H9 (cell line): ENCODE measurements around the gene TEC. TPM values are rescaled to one million over a fixed set of nuclear protein-coding genes. Genes with fewer than 3 reads are reported as not detected.

Experiments used
- DNase-seq: peaks from one replicate; pipeline ENCODE4 v3.0.0-alpha.2; 2017
- H2AFZ ChIP-seq: one replicate; pipeline ENCODE4 v1.6.1; 2013; ENCODE audit warnings: mild to moderate bottlenecking, low read length, control low read depth, moderate library complexity
- H2AK5ac ChIP-seq: 2 replicates; pipeline ENCODE4 v1.6.1; 2013; ENCODE audit warnings: low read length, control low read depth, mixed read lengths; ENCODE audit not compliant: insufficient read length
- H2BK120ac ChIP-seq: one replicate; pipeline ENCODE4 v1.6.1; 2013; ENCODE audit warnings: low read depth, mild to moderate bottlenecking, low read length, control low read depth, inconsistent platforms; ENCODE audit not compliant: poor library complexity, severe bottlenecking
- H2BK12ac ChIP-seq: 2 replicates; pipeline ENCODE4 v1.6.1; 2013; ENCODE audit warnings: low read length, control low read depth, mixed read lengths, low read depth; ENCODE audit not compliant: insufficient read length
- H2BK15ac ChIP-seq: 2 replicates; pipeline ENCODE4 v1.6.1; 2013; ENCODE audit warnings: low read depth, low read length, control low read depth
- H2BK20ac ChIP-seq: one replicate; pipeline ENCODE4 v1.6.1; 2013; ENCODE audit warnings: low read depth, mild to moderate bottlenecking, low read length, control low read depth, inconsistent platforms; ENCODE audit not compliant: poor library complexity, severe bottlenecking
- H2BK5ac ChIP-seq: 2 replicates; pipeline ENCODE4 v1.6.1; 2013; ENCODE audit warnings: low read length, control low read depth, mixed read lengths; ENCODE audit not compliant: insufficient read length
- H3K14ac ChIP-seq: 2 replicates; pipeline ENCODE4 v1.6.1; 2013; ENCODE audit warnings: low read length, control low read depth; ENCODE audit not compliant: insufficient read depth
- H3K18ac ChIP-seq: 2 replicates; pipeline ENCODE4 v1.6.1; 2013; ENCODE audit warnings: low read depth, mild to moderate bottlenecking, mixed read lengths, low read length, control low read depth; ENCODE audit not compliant: insufficient read length
- H3K23ac ChIP-seq: 2 replicates; pipeline ENCODE4 v1.6.1; 2013; ENCODE audit warnings: low read length, control low read depth, mixed read lengths, low read depth; ENCODE audit not compliant: insufficient read length
- H3K23me2 ChIP-seq: 2 replicates; pipeline ENCODE4 v1.6.1; 2013; ENCODE audit warnings: low read depth, mild to moderate bottlenecking, mixed read lengths, low read length, control low read depth; ENCODE audit not compliant: insufficient read length, poor library complexity, severe bottlenecking
- H3K27ac ChIP-seq: 2 replicates; pipeline ENCODE4 v1.5.1; 2013; ENCODE audit warnings: low read length, control low read depth, mixed read lengths, low read depth; ENCODE audit not compliant: insufficient read length
- H3K27me3 ChIP-seq: 2 replicates; pipeline ENCODE4 v1.6.1; 2013; ENCODE audit warnings: low read length, control low read depth, inconsistent platforms; ENCODE audit not compliant: insufficient read depth
- H3K4ac ChIP-seq: 2 replicates; pipeline ENCODE4 v1.6.1; 2013; ENCODE audit warnings: low read depth, mild to moderate bottlenecking, control low read depth, inconsistent platforms, low read length, moderate library complexity
- H3K4me1 ChIP-seq: 2 replicates; pipeline ENCODE4 v1.6.1; 2013; ENCODE audit warnings: low read length, control low read depth, inconsistent platforms; ENCODE audit not compliant: insufficient read depth
- H3K4me2 ChIP-seq: 2 replicates; pipeline ENCODE4 v1.6.1; 2013; ENCODE audit warnings: low read length, control low read depth, mixed read lengths; ENCODE audit not compliant: insufficient read length, insufficient read depth
- H3K56ac ChIP-seq: 2 replicates; pipeline ENCODE4 v1.6.1; 2013; ENCODE audit warnings: low read depth, mild to moderate bottlenecking, mixed read lengths, low read length, control low read depth; ENCODE audit not compliant: insufficient read length
- H3K79me1 ChIP-seq: 2 replicates; pipeline ENCODE4 v1.6.1; 2013; ENCODE audit warnings: low read depth, mild to moderate bottlenecking, moderate library complexity, low read length, control low read depth, inconsistent platforms; ENCODE audit not compliant: insufficient read depth, poor library complexity, severe bottlenecking
- H3K79me2 ChIP-seq: 2 replicates; pipeline ENCODE4 v1.6.1; 2013; ENCODE audit warnings: low read length, control low read depth, inconsistent platforms; ENCODE audit not compliant: insufficient read depth
- H3K9ac ChIP-seq: 2 replicates; pipeline ENCODE4 v1.6.1; 2013; ENCODE audit warnings: low read length, control low read depth, mixed read lengths; ENCODE audit not compliant: insufficient read length; ENCODE audit errors: extremely low read depth
- H3K9me3 ChIP-seq: one replicate; pipeline ENCODE4 v1.6.1; 2013; ENCODE audit warnings: low read depth, low read length, inconsistent platforms; ENCODE audit not compliant: control insufficient read depth
- H3T11ph ChIP-seq: one replicate; pipeline ENCODE4 v1.6.1; 2013; ENCODE audit warnings: mild to moderate bottlenecking, low read length, control low read depth, inconsistent platforms
- H4K20me1 ChIP-seq: one replicate; pipeline ENCODE4 v1.6.1; 2013; ENCODE audit not compliant: control insufficient read depth, insufficient read length, insufficient read depth
- H4K5ac ChIP-seq: 2 replicates; pipeline ENCODE4 v1.6.1; 2013; ENCODE audit warnings: low read depth, mild to moderate bottlenecking, mixed read lengths, low read length, control low read depth; ENCODE audit not compliant: insufficient read length
- H4K8ac ChIP-seq: replicated peaks from 2 replicates; pipeline ENCODE4 v1.6.1; 2013; ENCODE audit warnings: low read length, control low read depth, mixed read lengths, low read depth; ENCODE audit not compliant: insufficient read length
- H4K91ac ChIP-seq: 2 replicates; pipeline ENCODE4 v1.6.1; 2013; ENCODE audit warnings: low read depth, mild to moderate bottlenecking, moderate library complexity, mixed read lengths, low read length, control low read depth; ENCODE audit not compliant: insufficient read length
- H3K27ac Mint-ChIP-seq, 3 experiments: 2 replicates in 2 of 3; 3 replicates in 1 of 3; pipeline ENCODE4 v1.8.0; 2020 to 2021; ENCODE audit warnings: mixed read lengths in 3 of 3, mild to moderate bottlenecking in 1 of 3, moderate library complexity in 1 of 3
- H3K27me3 Mint-ChIP-seq: 2 replicates; pipeline ENCODE4 v1.8.0; 2021; ENCODE audit warnings: low read depth, mild to moderate bottlenecking, moderate library complexity, mixed read lengths
- H3K36me3 Mint-ChIP-seq, 3 experiments: 2 replicates in 2 of 3; 3 replicates in 1 of 3; pipeline ENCODE4 v1.8.0; 2020 to 2021; ENCODE audit warnings: low read depth in 3 of 3, mixed read lengths in 3 of 3; ENCODE audit not compliant: insufficient read depth in 1 of 3
- H3K4me1 Mint-ChIP-seq, 2 experiments: 2 replicates each; pipeline ENCODE4 v1.8.0; 2020; ENCODE audit warnings: mixed read lengths in 2 of 2
- H3K4me3 Mint-ChIP-seq, 2 experiments: 2 replicates in 1 of 2; 3 replicates in 1 of 2; pipeline ENCODE4 v1.8.0; 2020 to 2021; ENCODE audit warnings: mild to moderate bottlenecking in 2 of 2, mixed read lengths in 2 of 2, moderate library complexity in 1 of 2
- H3K9me3 Mint-ChIP-seq, 2 experiments: 2 replicates in 1 of 2; 3 replicates in 1 of 2; pipeline ENCODE4 v1.8.0; 2020; ENCODE audit warnings: mild to moderate bottlenecking in 2 of 2, mixed read lengths in 2 of 2, moderate library complexity in 1 of 2
- WGBS: extraction: QIAGEN DNeasy Blood & Tissue Kit; methylation state at CpG from one replicate; pipeline ENCODE4 v1.1.7; 2013; ENCODE audit warnings: missing lambda C conversion rate, low lambda C conversion rate, mixed read lengths; ENCODE audit not compliant: insufficient read length; ENCODE audit errors: extremely low coverage; 5-methylcytosine and 5-hydroxymethylcytosine counted together
- total RNA-seq: library from RNA; stranded (reverse); gene quantifications from 2 replicates; pipeline ENCODE4 v1.2.1, GENCODE V29; 2021
- TF ChIP-seq, protein P1 (sequence below): fragments of 200-600 bp; sonication (generic); conservative IDR thresholded peaks from 3 replicates; pipeline ENCODE4 v1.8.0; 2021; ENCODE audit warnings: antibody characterized with exemption, mild to moderate bottlenecking

Gene TEC
- total RNA-seq, 1 experiment from 2014 or later = 1.8 TPM

- no peak overlapping the region for H3K9ac ChIP-seq
- no peak overlapping the region for H3K4ac ChIP-seq
- H4K91ac ChIP-seq = no peak overlapping the region
- no peak overlapping the region for H4K5ac ChIP-seq
- H3K79me2 ChIP-seq = no peaks in the 10 kb centered on the region
- Mint-ChIP-seq H3K9me3 (peaks cover 11 to 14% of the 10 kb centered on the region in 2 experiments), H3K36me3 (peaks cover 2 to 12% (median 6%) of the 10 kb centered on the region in 3 experiments; a peak in 6 of 7 replicates), H3K27ac (no peak overlapping the region; a peak in 1 of 7 replicates), H3K4me1 (peaks cover 12 to 17% of the 10 kb centered on the region in 2 experiments; a peak in 3 of 4 replicates), H3K4me3 (peak overlapping the region; percentile 87 to 95), H3K27me3 (peaks cover 6% of the 10 kb centered on the region; the same call in 1 of the 2 replicates)
- no peak overlapping the region for H3K56ac ChIP-seq
- no peak overlapping the region for H2BK20ac ChIP-seq
- no peak overlapping the region for H2BK120ac ChIP-seq
- peak overlapping the region; percentile 36 for H3K4me2 ChIP-seq
- no peak overlapping the region for H3K14ac ChIP-seq
- H4K8ac ChIP-seq = no peak overlapping the region
- H2AK5ac ChIP-seq = no peak overlapping the region
- H3K4me1 ChIP-seq = no peaks in the 10 kb centered on the region
- no peak overlapping the region for H3K18ac ChIP-seq
- no peaks in the 10 kb centered on the region for H3K23me2 ChIP-seq
- no peak overlapping the region for H3K23ac ChIP-seq
- H3K79me1 ChIP-seq = no peaks in the 10 kb centered on the region
- no peak overlapping the region for H2AFZ ChIP-seq
- no peak overlapping the region for H3K27ac ChIP-seq
- H4K20me1 ChIP-seq = no peaks in the 10 kb centered on the region
- WGBS = no CpG with 5 or more reads among the region's 3 CpGs
- H3K27me3 ChIP-seq = no peaks in the 10 kb centered on the region
- no peak overlapping the region for H2BK5ac ChIP-seq
- H3K9me3 ChIP-seq = no peaks in the 10 kb centered on the region
- no peak for DNase-seq
- no peak overlapping the region for H3T11ph ChIP-seq
- no peak overlapping the region for H2BK12ac ChIP-seq
- H2BK15ac ChIP-seq = no peak overlapping the region
- TF ChIP-seq, protein P1, sequence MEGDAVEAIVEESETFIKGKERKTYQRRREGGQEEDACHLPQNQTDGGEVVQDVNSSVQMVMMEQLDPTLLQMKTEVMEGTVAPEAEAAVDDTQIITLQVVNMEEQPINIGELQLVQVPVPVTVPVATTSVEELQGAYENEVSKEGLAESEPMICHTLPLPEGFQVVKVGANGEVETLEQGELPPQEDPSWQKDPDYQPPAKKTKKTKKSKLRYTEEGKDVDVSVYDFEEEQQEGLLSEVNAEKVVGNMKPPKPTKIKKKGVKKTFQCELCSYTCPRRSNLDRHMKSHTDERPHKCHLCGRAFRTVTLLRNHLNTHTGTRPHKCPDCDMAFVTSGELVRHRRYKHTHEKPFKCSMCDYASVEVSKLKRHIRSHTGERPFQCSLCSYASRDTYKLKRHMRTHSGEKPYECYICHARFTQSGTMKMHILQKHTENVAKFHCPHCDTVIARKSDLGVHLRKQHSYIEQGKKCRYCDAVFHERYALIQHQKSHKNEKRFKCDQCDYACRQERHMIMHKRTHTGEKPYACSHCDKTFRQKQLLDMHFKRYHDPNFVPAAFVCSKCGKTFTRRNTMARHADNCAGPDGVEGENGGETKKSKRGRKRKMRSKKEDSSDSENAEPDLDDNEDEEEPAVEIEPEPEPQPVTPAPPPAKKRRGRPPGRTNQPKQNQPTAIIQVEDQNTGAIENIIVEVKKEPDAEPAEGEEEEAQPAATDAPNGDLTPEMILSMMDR = no peak
Measured at GRCh38 chr4:48270523-48270897, 872 bp upstream of the TEC start.
